Stimulated activated naive B cell treated with anti-CD40 and anti-IgM and Interleukin-4, amounts not matched to agents 10 μg/mL and 1 μg/mL and 100 μg/mL, for 72 hours (primary cell): Measurements from ENCODE around the gene LRRC8D.
"Not testable (repeated sequence)": the region's sequence is repeated elsewhere in the genome, so short reads cannot be mapped to it uniquely, and the experiment has no call there.

Experiments
- ATAC-seq, 2 donors: fragments of 150-1000 bp; cut with Tn5 transposase; replicated peaks; 2 replicates each; pipeline ENCODE4 v1.10.0; 2021; ENCODE audit warnings: moderate library complexity in 1 of 2
- DNase-seq: peaks from one replicate; pipeline ENCODE4 v3.0.0; 2021
- H3K27ac Mint-ChIP-seq: one replicate; pipeline ENCODE4 v1.8.0; 2022; ENCODE audit warnings: mild to moderate bottlenecking, mixed read lengths
- H3K27me3 Mint-ChIP-seq, 2 donors: one replicate each; pipeline ENCODE4 v1.8.0; 2022; ENCODE audit warnings: mixed read lengths in 2 of 2
- H3K36me3 Mint-ChIP-seq, 2 donors: one replicate each; pipeline ENCODE4 v1.8.0; 2022; ENCODE audit warnings: mixed read lengths in 2 of 2, mild to moderate bottlenecking in 1 of 2
- H3K4me1 Mint-ChIP-seq, 2 donors: one replicate each; pipeline ENCODE4 v1.8.0; 2022; ENCODE audit warnings: mixed read lengths in 2 of 2, mild to moderate bottlenecking in 1 of 2
- H3K4me3 Mint-ChIP-seq, 2 donors: one replicate each; pipeline ENCODE4 v1.8.0; 2022; ENCODE audit warnings: mild to moderate bottlenecking in 2 of 2, mixed read lengths in 2 of 2, moderate library complexity in 1 of 2
- H3K9me3 Mint-ChIP-seq, 2 donors: one replicate each; pipeline ENCODE4 v1.8.0; 2022; ENCODE audit warnings: mixed read lengths in 2 of 2, mild to moderate bottlenecking in 1 of 2

Gene LRRC8D

GRCh38 chr1:89922911-89923310, 102.1 kb downstream of the LRRC8D start:
- no peak overlapping the region for H3K4me3 Mint-ChIP-seq
- H3K9me3 Mint-ChIP-seq: peaks cover 2 to 3% of the 10 kb centered on the region in 2 donors

GRCh38 chr1:89923517-89923916, 102.7 kb downstream of the LRRC8D start:
- H3K4me3 Mint-ChIP-seq: no peak overlapping the region
- peaks cover 2 to 3% of the 10 kb centered on the region in 2 donors for H3K9me3 Mint-ChIP-seq
- DNase-seq (no peak), ATAC-seq (no peak)
- H3K4me1 Mint-ChIP-seq: peaks cover 13 to 16% of the 10 kb centered on the region in 2 donors
- H3K36me3 Mint-ChIP-seq: peaks cover 13 to 31% of the 10 kb centered on the region in 2 donors
- no peak overlapping the region for H3K27ac Mint-ChIP-seq
- no peaks in the 10 kb centered on the region for H3K27me3 Mint-ChIP-seq

More at GRCh38 chr1:89922911-89923310, 102.1 kb downstream of the LRRC8D start:
- Mint-ChIP-seq H3K4me1 (peaks cover 10 to 13% of the 10 kb centered on the region in 2 donors), H3K27ac (no peak overlapping the region), H3K27me3 (no peaks in the 10 kb centered on the region), H3K36me3 (peaks cover 10 to 27% of the 10 kb centered on the region in 2 donors)
- ATAC-seq (no peak), DNase-seq (no peak)

GRCh38 chr1:89924075-89924474, 103.2 kb downstream of the LRRC8D start:
- peaks cover 13 to 16% of the 10 kb centered on the region in 2 donors for H3K4me1 Mint-ChIP-seq
- not testable (repeated sequence) for H3K9me3 Mint-ChIP-seq, H3K27me3 Mint-ChIP-seq, ATAC-seq, DNase-seq, H3K4me3 Mint-ChIP-seq, H3K27ac Mint-ChIP-seq
- H3K36me3 Mint-ChIP-seq: peaks cover 14 to 37% of the 10 kb centered on the region in 2 donors

GRCh38 chr1:89927049-89927448, 106.2 kb downstream of the LRRC8D start:
- no peaks in the 10 kb centered on the region for H3K27me3 Mint-ChIP-seq
- ATAC-seq: no peak
- peaks cover 25 to 34% of the 10 kb centered on the region in 2 donors for H3K4me1 Mint-ChIP-seq
- H3K9me3 Mint-ChIP-seq: peaks cover 2 to 3% of the 10 kb centered on the region in 2 donors
- H3K36me3 Mint-ChIP-seq: peaks cover 22 to 52% of the 10 kb centered on the region in 2 donors
- no peak for DNase-seq
- H3K27ac Mint-ChIP-seq: no peak overlapping the region
- H3K4me3 Mint-ChIP-seq: no peak overlapping the region

- no peaks in the 10 kb centered on the region for H3K27me3 Mint-ChIP-seq
- H3K4me3 Mint-ChIP-seq: no peak overlapping the region
- H3K36me3 Mint-ChIP-seq: peaks cover 22 to 54% of the 10 kb centered on the region in 2 donors
- H3K9me3 Mint-ChIP-seq: peaks cover 2 to 3% of the 10 kb centered on the region in 2 donors
- ATAC-seq: no peak
- peaks cover 25 to 38% of the 10 kb centered on the region in 2 donors for H3K4me1 Mint-ChIP-seq
- H3K27ac Mint-ChIP-seq: peak overlapping the region; percentile 69
- no peak for DNase-seq
Observed at GRCh38 chr1:89927478-89927877, 106.6 kb downstream of the LRRC8D start.

- H3K4me1 Mint-ChIP-seq: peaks cover 25 to 43% of the 10 kb centered on the region in 2 donors
Observed at GRCh38 chr1:89928506-89928905, 107.7 kb downstream of the LRRC8D start.

GRCh38 chr1:89929467-89930063, 108.7 kb downstream of the LRRC8D start:
- H3K27ac Mint-ChIP-seq: no peak overlapping the region
- H3K4me3 Mint-ChIP-seq: no peak overlapping the region
- ATAC-seq: no peak

More at GRCh38 chr1:89928506-89928905, 107.7 kb downstream of the LRRC8D start:
- peaks cover 27 to 61% of the 10 kb centered on the region in 2 donors for H3K36me3 Mint-ChIP-seq
- no peak overlapping the region for H3K4me3 Mint-ChIP-seq
- peaks cover under 1% of the 10 kb centered on the region in 2 donors for H3K9me3 Mint-ChIP-seq
- no peaks in the 10 kb centered on the region for H3K27me3 Mint-ChIP-seq
- peak overlapping the region; percentile 71 for H3K27ac Mint-ChIP-seq
- ATAC-seq: no peak
- no peak for DNase-seq

GRCh38 chr1:89930579-89930978, 109.7 kb downstream of the LRRC8D start:
- peaks cover 25 to 43% of the 10 kb centered on the region in 2 donors for H3K4me1 Mint-ChIP-seq
- H3K27me3 Mint-ChIP-seq: no peaks in the 10 kb centered on the region
- ATAC-seq (peak; percentile 68 to 72), DNase-seq (no peak)
- H3K9me3 Mint-ChIP-seq: no peaks in the 10 kb centered on the region
- H3K36me3 Mint-ChIP-seq: peaks cover 35 to 70% of the 10 kb centered on the region in 2 donors
- H3K4me3 Mint-ChIP-seq: no peak overlapping the region
- peak overlapping the region; percentile 44 for H3K27ac Mint-ChIP-seq

More at GRCh38 chr1:89929467-89930063, 108.7 kb downstream of the LRRC8D start:
- H3K9me3 Mint-ChIP-seq: no peaks in the 10 kb centered on the region
- H3K4me1 Mint-ChIP-seq: peaks cover 25 to 43% of the 10 kb centered on the region in 2 donors
- H3K27me3 Mint-ChIP-seq: no peaks in the 10 kb centered on the region
- H3K36me3 Mint-ChIP-seq: peaks cover 26 to 64% of the 10 kb centered on the region in 2 donors
- no peak for DNase-seq

- Mint-ChIP-seq H3K36me3 (peaks cover 36 to 68% of the 10 kb centered on the region in 2 donors), H3K27me3 (no peaks in the 10 kb centered on the region), H3K9me3 (no peaks in the 10 kb centered on the region), H3K4me1 (peaks cover 23 to 43% of the 10 kb centered on the region in 2 donors), H3K4me3 (no peak overlapping the region), H3K27ac (no peak overlapping the region)
- no peak for DNase-seq
- ATAC-seq: no peak
Observed at GRCh38 chr1:89931964-89932363, 111.1 kb downstream of the LRRC8D start.

- ATAC-seq: peak; percentile 81 to 85
- no peak overlapping the region for H3K27ac Mint-ChIP-seq
- no peak overlapping the region for H3K4me3 Mint-ChIP-seq
- H3K27me3 Mint-ChIP-seq: no peaks in the 10 kb centered on the region
- DNase-seq: no peak
- H3K36me3 Mint-ChIP-seq: peaks cover 36 to 66% of the 10 kb centered on the region in 2 donors
- peaks cover 23 to 45% of the 10 kb centered on the region in 2 donors for H3K4me1 Mint-ChIP-seq
- H3K9me3 Mint-ChIP-seq: no peaks in the 10 kb centered on the region
Observed at GRCh38 chr1:89932598-89933364, 111.9 kb downstream of the LRRC8D start.

GRCh38 chr1:89934461-89934860, 113.6 kb downstream of the LRRC8D start:
- H3K9me3 Mint-ChIP-seq: no peaks in the 10 kb centered on the region
- H3K27ac Mint-ChIP-seq: no peak overlapping the region
- H3K36me3 Mint-ChIP-seq: peaks cover 32 to 61% of the 10 kb centered on the region in 2 donors
- peaks cover 20 to 45% of the 10 kb centered on the region in 2 donors for H3K4me1 Mint-ChIP-seq
- H3K27me3 Mint-ChIP-seq: no peaks in the 10 kb centered on the region
- H3K4me3 Mint-ChIP-seq: no peak overlapping the region
- DNase-seq: no peak
- no peak for ATAC-seq

GRCh38 chr1:89935235-89935634, 114.4 kb downstream of the LRRC8D start:
- no peaks in the 10 kb centered on the region for H3K27me3 Mint-ChIP-seq
- H3K9me3 Mint-ChIP-seq: no peaks in the 10 kb centered on the region
- DNase-seq (no peak), ATAC-seq (no peak)
- peaks cover 17 to 45% of the 10 kb centered on the region in 2 donors for H3K4me1 Mint-ChIP-seq
- H3K4me3 Mint-ChIP-seq: no peak overlapping the region
- H3K27ac Mint-ChIP-seq: peak overlapping the region; percentile 56
- peaks cover 33 to 57% of the 10 kb centered on the region in 2 donors for H3K36me3 Mint-ChIP-seq

- no peaks in the 10 kb centered on the region for H3K27me3 Mint-ChIP-seq
- peaks cover 19 to 52% of the 10 kb centered on the region in 2 donors for H3K4me1 Mint-ChIP-seq
- ATAC-seq: no peak
- H3K36me3 Mint-ChIP-seq: peaks cover 29 to 52% of the 10 kb centered on the region in 2 donors
- no peak overlapping the region for H3K4me3 Mint-ChIP-seq
- no peaks in the 10 kb centered on the region for H3K9me3 Mint-ChIP-seq
- H3K27ac Mint-ChIP-seq: no peak overlapping the region
- no peak for DNase-seq
Observed at GRCh38 chr1:89936694-89937093, 115.9 kb downstream of the LRRC8D start.

GRCh38 chr1:89938171-89939055, 117.6 kb downstream of the LRRC8D start:
- Mint-ChIP-seq H3K36me3 (peaks cover 22 to 38% of the 10 kb centered on the region in 2 donors), H3K4me1 (peaks cover 23 to 50% of the 10 kb centered on the region in 2 donors), H3K27ac (peak overlapping the region; percentile 51), H3K4me3 (no peak overlapping the region), H3K27me3 (no peaks in the 10 kb centered on the region), H3K9me3 (no peaks in the 10 kb centered on the region)
- DNase-seq (no peak), ATAC-seq (peak; percentile 54 to 65)
